ENCODE data around the gene TEF.
A peak's percentile ranks its signal among the peaks of the same experiment; 100 is the strongest.

Gene TEF

GRCh38 chr22:41382610-41383009 lies 868 bp downstream of the TEF start:
- Histone ChIP-seq H3K27me3 (ENCODE audit: insufficient read depth, poor library complexity, severe bottlenecking) (no peaks in the 10 kb centered on the region), H3K27ac (replicated peaks) (no peak overlapping the region; the same call in 1 of the 2 replicates), H3K4me3 (replicated peaks; ENCODE audit: insufficient read depth, low read length) (peak overlapping the region; percentile 84)
- TF ChIP-seq SPI1 (IDR thresholded peaks at IDR 0.05; ENCODE audit: borderline replicate concordance, low read depth) (no peak), REST (IDR thresholded peaks at IDR 0.05; ENCODE audit: insufficient replicate concordance, low read depth) (no peak), POLR2AphosphoS5 (IDR thresholded peaks at IDR 0.05; ENCODE audit: low read depth) (no peak), GABPA (IDR thresholded peaks at IDR 0.05; ENCODE audit: low read depth) (no peak)
- TF ChIP-seq, protein P1, sequence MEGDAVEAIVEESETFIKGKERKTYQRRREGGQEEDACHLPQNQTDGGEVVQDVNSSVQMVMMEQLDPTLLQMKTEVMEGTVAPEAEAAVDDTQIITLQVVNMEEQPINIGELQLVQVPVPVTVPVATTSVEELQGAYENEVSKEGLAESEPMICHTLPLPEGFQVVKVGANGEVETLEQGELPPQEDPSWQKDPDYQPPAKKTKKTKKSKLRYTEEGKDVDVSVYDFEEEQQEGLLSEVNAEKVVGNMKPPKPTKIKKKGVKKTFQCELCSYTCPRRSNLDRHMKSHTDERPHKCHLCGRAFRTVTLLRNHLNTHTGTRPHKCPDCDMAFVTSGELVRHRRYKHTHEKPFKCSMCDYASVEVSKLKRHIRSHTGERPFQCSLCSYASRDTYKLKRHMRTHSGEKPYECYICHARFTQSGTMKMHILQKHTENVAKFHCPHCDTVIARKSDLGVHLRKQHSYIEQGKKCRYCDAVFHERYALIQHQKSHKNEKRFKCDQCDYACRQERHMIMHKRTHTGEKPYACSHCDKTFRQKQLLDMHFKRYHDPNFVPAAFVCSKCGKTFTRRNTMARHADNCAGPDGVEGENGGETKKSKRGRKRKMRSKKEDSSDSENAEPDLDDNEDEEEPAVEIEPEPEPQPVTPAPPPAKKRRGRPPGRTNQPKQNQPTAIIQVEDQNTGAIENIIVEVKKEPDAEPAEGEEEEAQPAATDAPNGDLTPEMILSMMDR (IDR thresholded peaks at IDR 0.05; ENCODE audit: insufficient read depth, low read length), result no peak
- no peak for DNase-seq (ENCODE audit: low read depth in 1 of 2, low spot score in 1 of 2)

GRCh38 chr22:41383085-41383484 lies 1.3 kb downstream of the TEF start:
- DNase-seq (ENCODE audit: low read depth in 1 of 2, low spot score in 1 of 2), result no peak
- Histone ChIP-seq H3K27ac (replicated peaks) (no peak overlapping the region), H3K27me3 (ENCODE audit: insufficient read depth, poor library complexity, severe bottlenecking) (no peaks in the 10 kb centered on the region), H3K4me3 (replicated peaks; ENCODE audit: insufficient read depth, low read length) (no peak overlapping the region)
- TF ChIP-seq SPI1 (IDR thresholded peaks at IDR 0.05; ENCODE audit: borderline replicate concordance, low read depth) (no peak), GABPA (IDR thresholded peaks at IDR 0.05; ENCODE audit: low read depth) (no peak), REST (IDR thresholded peaks at IDR 0.05; ENCODE audit: insufficient replicate concordance, low read depth) (no peak), POLR2AphosphoS5 (IDR thresholded peaks at IDR 0.05; ENCODE audit: low read depth) (no peak)
- TF ChIP-seq, protein P1 (IDR thresholded peaks at IDR 0.05; ENCODE audit: insufficient read depth, low read length), result no peak

- no peak overlapping the region for H3K4me3 ChIP-seq (replicated peaks; ENCODE audit: insufficient read depth, low read length)
- TF ChIP-seq GABPA (IDR thresholded peaks at IDR 0.05; ENCODE audit: low read depth) (no peak), SPI1 (IDR thresholded peaks at IDR 0.05; ENCODE audit: borderline replicate concordance, low read depth) (no peak)
- TF ChIP-seq, protein P1 (IDR thresholded peaks at IDR 0.05; ENCODE audit: insufficient read depth, low read length), result no peak
These were observed 2.4 kb downstream of the TEF start for GRCh38 chr22:41384128-41384527.

GRCh38 chr22:41387341-41387740 lies 5.6 kb downstream of the TEF start:
- no peak for DNase-seq (ENCODE audit: low read depth in 1 of 2, low spot score in 1 of 2)
- no peak for TF ChIP-seq GABPA (IDR thresholded peaks at IDR 0.05; ENCODE audit: low read depth)
- no peak for TF ChIP-seq SPI1 (IDR thresholded peaks at IDR 0.05; ENCODE audit: borderline replicate concordance, low read depth)
- no peak for TF ChIP-seq REST (IDR thresholded peaks at IDR 0.05; ENCODE audit: insufficient replicate concordance, low read depth)
- TF ChIP-seq, protein P1 (IDR thresholded peaks at IDR 0.05; ENCODE audit: insufficient read depth, low read length), result no peak
- TF ChIP-seq POLR2AphosphoS5 (IDR thresholded peaks at IDR 0.05; ENCODE audit: low read depth), result no peak
- Histone ChIP-seq H3K4me3 (replicated peaks; ENCODE audit: insufficient read depth, low read length) (no peak overlapping the region), H3K27ac (replicated peaks) (no peak overlapping the region), H3K27me3 (ENCODE audit: insufficient read depth, poor library complexity, severe bottlenecking) (no peaks in the 10 kb centered on the region)

More at GRCh38 chr22:41384128-41384527, 2.4 kb downstream of the TEF start:
- Histone ChIP-seq H3K27me3 (ENCODE audit: insufficient read depth, poor library complexity, severe bottlenecking) (no peaks in the 10 kb centered on the region), H3K27ac (replicated peaks) (no peak overlapping the region)
- DNase-seq (ENCODE audit: low read depth in 1 of 2, low spot score in 1 of 2), result no peak
